Measurements from ENCODE around the gene LIPN. TPM values are rescaled to one million over a fixed set of nuclear protein-coding genes. Genes with fewer than 3 reads are reported as not detected.

Gene LIPN
- total RNA-seq, 2 experiments from 2014 or later = not detected

GRCh38 chr10:88805924-88806323 is 46.1 kb downstream of the LIPN start:
- Histone ChIP-seq H3K36me3 (ENCODE audit: insufficient read depth, low read length) (no peaks in the 10 kb centered on the region), H3K79me2 (ENCODE audit: insufficient read depth, low read depth, low read length) (no peaks in the 10 kb centered on the region), H2AFZ (ENCODE audit: low read length) (no peak overlapping the region), H3K9me3 (ENCODE audit: low read length) (no peaks in the 10 kb centered on the region), H4K20me1 (ENCODE audit: insufficient read depth, low read length) (no peaks in the 10 kb centered on the region), H3K27ac (ENCODE audit: low read depth, low read length, poor library complexity, severe bottlenecking) (no peak overlapping the region), H3K4me3 (ENCODE audit: low read depth, low read length, poor library complexity, severe bottlenecking) (no peak overlapping the region), H3K4me2 (ENCODE audit: low read length) (no peak overlapping the region), H3K4me1 (ENCODE audit: insufficient read depth, low read length, poor library complexity, severe bottlenecking) (no peaks in the 10 kb centered on the region), H3K9me2 (ENCODE audit: insufficient read depth, low read length) (no peaks in the 10 kb centered on the region)
- intact Hi-C loops (cut with micrococcal nuclease; ENCODE audit: unreplicated experiment) = no loop called here
- ChIA-PET POLR2A (interaction anchor here (0.6 kb wide), 1 partner anchor 721 kb away, joined by 4 read pairs; no protein-coding TSS in a partner anchor), CTCF (ENCODE audit: unreplicated experiment) (no interaction called here)
- TF ChIP-seq EZH2phosphoT487 (IDR thresholded peaks at IDR 0.05; ENCODE audit: borderline replicate concordance, low read depth, low read length) (no peak), CTCF (conservative IDR thresholded peaks at IDR 0.05; ENCODE audit: low read length) (no peak)
- no TSS peak for BruUV-seq (replicated peaks)
- DNase-seq (ENCODE audit: low spot score) = no peak

DNA sequence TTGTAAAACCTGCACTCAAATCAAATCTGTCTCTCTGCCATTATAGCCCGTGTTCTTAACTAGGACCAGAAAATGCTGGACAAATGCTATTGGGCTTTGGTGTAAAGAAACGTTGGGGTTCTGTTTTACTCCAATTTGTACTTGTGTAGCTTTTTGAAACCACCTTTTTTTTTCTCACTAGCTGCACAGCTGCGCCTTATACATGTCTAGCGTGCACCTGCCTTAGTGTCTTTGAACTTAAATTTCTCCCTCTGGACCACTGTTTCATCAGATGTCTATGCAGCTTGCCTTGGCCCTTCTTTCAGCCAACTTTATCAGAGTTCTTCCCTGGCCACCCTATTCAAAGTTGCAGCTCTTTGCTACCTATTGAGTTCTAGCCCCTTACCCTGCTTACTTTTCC is 49.8 kb downstream of the LIPN start:
- Histone ChIP-seq H3K27ac (ENCODE audit: low read depth, low read length, poor library complexity, severe bottlenecking) (no peak overlapping the region), H4K20me1 (ENCODE audit: insufficient read depth, low read length) (no peaks in the 10 kb centered on the region), H3K79me2 (ENCODE audit: insufficient read depth, low read depth, low read length) (no peaks in the 10 kb centered on the region), H3K9me3 (ENCODE audit: low read length) (no peaks in the 10 kb centered on the region), H3K4me2 (ENCODE audit: low read length) (no peak overlapping the region), H2AFZ (ENCODE audit: low read length) (no peak overlapping the region), H3K4me3 (ENCODE audit: low read depth, low read length, poor library complexity, severe bottlenecking) (no peak overlapping the region), H3K9me2 (ENCODE audit: insufficient read depth, low read length) (no peaks in the 10 kb centered on the region), H3K36me3 (ENCODE audit: insufficient read depth, low read length) (no peaks in the 10 kb centered on the region), H3K4me1 (ENCODE audit: insufficient read depth, low read length, poor library complexity, severe bottlenecking) (no peaks in the 10 kb centered on the region)
- BruUV-seq (replicated peaks) = no TSS peak
- no peak for DNase-seq (ENCODE audit: low spot score)
- POLR2A ChIA-PET = interaction anchor here (0.6 kb wide), 1 partner anchor 1298 kb away, joined by 3 read pairs; no protein-coding TSS in a partner anchor
- intact Hi-C loops (cut with micrococcal nuclease; ENCODE audit: unreplicated experiment) = loop anchor here (10.0 kb wide), 1 partner anchor 955 kb away; no protein-coding TSS in a partner anchor
- no peak for TF ChIP-seq CTCF (conservative IDR thresholded peaks at IDR 0.05; ENCODE audit: low read length)
- no peak for TF ChIP-seq EZH2phosphoT487 (IDR thresholded peaks at IDR 0.05; ENCODE audit: borderline replicate concordance, low read depth, low read length)
- CTCF ChIA-PET (ENCODE audit: unreplicated experiment) = no interaction called here

GRCh38 chr10:88810196-88810961 is 50.6 kb downstream of the LIPN start:
- H4K20me1 ChIP-seq (ENCODE audit: insufficient read depth, low read length) = no peaks in the 10 kb centered on the region
- intact Hi-C loops (cut with micrococcal nuclease; ENCODE audit: unreplicated experiment) = loop anchor here (10.0 kb wide), 1 partner anchor 956 kb away; no protein-coding TSS in a partner anchor
- H3K27ac ChIP-seq (ENCODE audit: low read depth, low read length, poor library complexity, severe bottlenecking) = no peak overlapping the region
- no peaks in the 10 kb centered on the region for H3K79me2 ChIP-seq (ENCODE audit: insufficient read depth, low read depth, low read length)
- H3K4me1 ChIP-seq (ENCODE audit: insufficient read depth, low read length, poor library complexity, severe bottlenecking) = no peaks in the 10 kb centered on the region
- no peaks in the 10 kb centered on the region for H3K36me3 ChIP-seq (ENCODE audit: insufficient read depth, low read length)
- no peaks in the 10 kb centered on the region for H3K9me2 ChIP-seq (ENCODE audit: insufficient read depth, low read length)
- H2AFZ ChIP-seq (ENCODE audit: low read length) = no peak overlapping the region
- no peak overlapping the region for H3K4me2 ChIP-seq (ENCODE audit: low read length)
- peak; percentile 90 for TF ChIP-seq CTCF (conservative IDR thresholded peaks at IDR 0.05; ENCODE audit: low read length)
- no peak for TF ChIP-seq EZH2phosphoT487 (IDR thresholded peaks at IDR 0.05; ENCODE audit: borderline replicate concordance, low read depth, low read length)
- CTCF ChIA-PET (ENCODE audit: unreplicated experiment) = interaction anchor here (0.5 kb wide), 1 partner anchor 55 kb away, joined by 3 read pairs; no protein-coding TSS in a partner anchor
- POLR2A ChIA-PET = interaction anchor here (0.9 to 1.2 kb wide), 2 partner anchors 11 to 13 kb away, joined by 3 to 5 read pairs; no protein-coding TSS in a partner anchor
- H3K4me3 ChIP-seq (ENCODE audit: low read depth, low read length, poor library complexity, severe bottlenecking) = no peak overlapping the region
- no TSS peak for BruUV-seq (replicated peaks)
- DNase-seq (ENCODE audit: low spot score) = peak; percentile 60
- no peaks in the 10 kb centered on the region for H3K9me3 ChIP-seq (ENCODE audit: low read length)
